Measurements from ENCODE around the gene FRMD4B.

Gene FRMD4B

GRCh38 chr3:69322158-69322509, 63.8 kb downstream of the FRMD4B start:
- no peak for DNase-seq (ENCODE audit: low read depth)
- TF ChIP-seq CTCF (IDR thresholded peaks at IDR 0.05; ENCODE audit: insufficient read depth, low read depth, low read length, missing control alignments), result no peak
- no peak overlapping the region for H3K4me3 ChIP-seq (ENCODE audit: low read depth, low read length)

GRCh38 chr3:69321301-69322157, 64.4 kb downstream of the FRMD4B start:
- no peak overlapping the region for H3K4me3 ChIP-seq (ENCODE audit: low read depth, low read length)
- TF ChIP-seq CTCF (IDR thresholded peaks at IDR 0.05; ENCODE audit: insufficient read depth, low read depth, low read length, missing control alignments), result no peak

GRCh38 chr3:69320871-69321271, 65.0 kb downstream of the FRMD4B start:
- DNase-seq (ENCODE audit: low read depth), result peak; percentile 83
- TF ChIP-seq CTCF (IDR thresholded peaks at IDR 0.05; ENCODE audit: insufficient read depth, low read depth, low read length, missing control alignments), result no peak
- H3K4me3 ChIP-seq (ENCODE audit: low read depth, low read length), result peak overlapping the region; percentile 30; the same call in 1 of the 2 replicates

More at GRCh38 chr3:69321301-69322157, 64.4 kb downstream of the FRMD4B start:
- DNase-seq (ENCODE audit: low read depth), result no peak

GRCh38 chr3:69319652-69320051, 66.2 kb downstream of the FRMD4B start:
- no peak for TF ChIP-seq CTCF (IDR thresholded peaks at IDR 0.05; ENCODE audit: insufficient read depth, low read depth, low read length, missing control alignments)
- DNase-seq (ENCODE audit: low read depth), result peak; percentile 65
- H3K4me3 ChIP-seq (ENCODE audit: low read depth, low read length), result peak overlapping the region; percentile 18; the same call in 1 of the 2 replicates

GRCh38 chr3:69318410-69318809, 67.5 kb downstream of the FRMD4B start:
- DNase-seq (ENCODE audit: low read depth), result no peak
- H3K4me3 ChIP-seq (ENCODE audit: low read depth, low read length), result no peak overlapping the region
- no peak for TF ChIP-seq CTCF (IDR thresholded peaks at IDR 0.05; ENCODE audit: insufficient read depth, low read depth, low read length, missing control alignments)

GRCh38 chr3:69313251-69313650, 72.6 kb downstream of the FRMD4B start:
- H3K4me3 ChIP-seq (ENCODE audit: low read depth, low read length), result no peak overlapping the region
- no peak for DNase-seq (ENCODE audit: low read depth)
- TF ChIP-seq CTCF (IDR thresholded peaks at IDR 0.05; ENCODE audit: insufficient read depth, low read depth, low read length, missing control alignments), result no peak

- peak; percentile 29 for TF ChIP-seq CTCF (IDR thresholded peaks at IDR 0.05; ENCODE audit: insufficient read depth, low read depth, low read length, missing control alignments)
- H3K4me3 ChIP-seq (ENCODE audit: low read depth, low read length), result no peak overlapping the region
- peak; percentile 35 for DNase-seq (ENCODE audit: low read depth)
These were observed 76.1 kb downstream of the FRMD4B start for GRCh38 chr3:69309814-69310213.
